Liver (tissue), 9 donors: ENCODE measurements around the gene TP73. TPM values are rescaled to one million over a fixed set of nuclear protein-coding genes. Genes with fewer than 3 reads are reported as not detected.

Experiments used
- DNase-seq: peaks from one replicate; pipeline ENCODE4 v3.0.0-alpha.2; 2017; ENCODE audit warnings: low spot score
- H3K27ac ChIP-seq, 2 donors: one replicate each; pipeline ENCODE4 v1.7.0; 2013; ENCODE audit warnings: inconsistent platforms in 2 of 2, low read length in 2 of 2, control low read depth in 1 of 2, low read depth in 1 of 2, mild to moderate bottlenecking in 1 of 2
- H3K27me3 ChIP-seq, 4 donors: one replicate each; pipeline versions ENCODE4 v1.6.1 to v1.7.0; 2013; ENCODE audit warnings: low read length in 3 of 4, inconsistent platforms in 1 of 4, mild to moderate bottlenecking in 1 of 4, moderate library complexity in 1 of 4; ENCODE audit not compliant: control insufficient read depth in 4 of 4, insufficient read depth in 4 of 4
- H3K36me3 ChIP-seq, 4 donors: one replicate each; pipeline versions ENCODE4 v1.6.1 to v1.7.0; 2013; ENCODE audit warnings: low read length in 3 of 4, mild to moderate bottlenecking in 3 of 4, low read depth in 1 of 4, moderate library complexity in 1 of 4; ENCODE audit not compliant: control insufficient read depth in 4 of 4, insufficient read depth in 3 of 4
- H3K4me1 ChIP-seq, 4 donors: one replicate each; pipeline versions ENCODE4 v1.6.1 to v1.7.0; 2013; ENCODE audit warnings: low read length in 3 of 4, mild to moderate bottlenecking in 3 of 4, moderate library complexity in 1 of 4; ENCODE audit not compliant: control insufficient read depth in 4 of 4, insufficient read depth in 4 of 4
- H3K4me3 ChIP-seq, 3 donors: one replicate each; pipeline versions ENCODE4 v1.6.1 to v1.7.0; 2013; ENCODE audit warnings: low read length in 3 of 3, control low read depth in 1 of 3, low read depth in 1 of 3, mild to moderate bottlenecking in 1 of 3
- H3K9ac ChIP-seq, 2 donors: one replicate each; pipeline ENCODE4 v1.7.0; 2013; ENCODE audit warnings: low read length in 2 of 2, mild to moderate bottlenecking in 2 of 2, moderate library complexity in 2 of 2, control low read depth in 1 of 2, low read depth in 1 of 2
- H3K9me3 ChIP-seq, 4 donors: one replicate each; pipeline versions ENCODE4 v1.6.1 to v1.7.0; 2013; ENCODE audit warnings: low read length in 3 of 4; ENCODE audit not compliant: control insufficient read depth in 4 of 4
- ATF3 ChIP-seq: IDR thresholded peaks from 2 replicates; pipeline ENCODE4 v1.6.1; 2016; ENCODE audit warnings: antibody characterized with exemption
- EGR1 ChIP-seq, 2 donors: IDR thresholded peaks; 2 replicates each; pipeline ENCODE4 v1.6.1; 2016 to 2018; ENCODE audit warnings: antibody characterized with exemption in 2 of 2, low read depth in 2 of 2
- FOXA1 ChIP-seq: IDR thresholded peaks from 2 replicates; pipeline ENCODE4 v1.6.1; 2016; ENCODE audit warnings: antibody characterized with exemption
- FOXA2 ChIP-seq: IDR thresholded peaks from 2 replicates; pipeline ENCODE4 v1.6.1; 2016; ENCODE audit warnings: antibody characterized with exemption
- HNF4A ChIP-seq, 2 donors: conservative IDR thresholded peaks; 2 replicates each; pipeline ENCODE4 v1.6.1; 2016; ENCODE audit warnings: antibody characterized with exemption in 2 of 2, mild to moderate bottlenecking in 2 of 2
- HNF4G ChIP-seq: IDR thresholded peaks from 2 replicates; pipeline ENCODE4 v1.6.1; 2016; ENCODE audit warnings: antibody characterized with exemption
- JUND ChIP-seq, 2 donors: IDR thresholded peaks; 2 replicates each; pipeline ENCODE4 v1.6.1; 2016; ENCODE audit warnings: antibody characterized with exemption in 2 of 2
- MAX ChIP-seq: IDR thresholded peaks from 2 replicates; pipeline ENCODE4 v1.6.1; 2016; ENCODE audit warnings: antibody characterized with exemption
- NR2F2 ChIP-seq: IDR thresholded peaks from 2 replicates; pipeline ENCODE4 v1.6.1; 2016; ENCODE audit warnings: antibody characterized with exemption
- REST ChIP-seq: IDR thresholded peaks from 2 replicates; pipeline ENCODE4 v1.6.1; 2016; ENCODE audit warnings: antibody characterized with exemption, mild to moderate bottlenecking
- SP1 ChIP-seq: IDR thresholded peaks from 2 replicates; pipeline ENCODE4 v1.6.1; 2018; ENCODE audit warnings: antibody characterized with exemption, mild to moderate bottlenecking
- TAF1 ChIP-seq: conservative IDR thresholded peaks from 2 replicates; pipeline ENCODE4 v1.6.1; 2016; ENCODE audit warnings: antibody characterized with exemption, mild to moderate bottlenecking
- YY1 ChIP-seq: IDR thresholded peaks from 2 replicates; pipeline ENCODE4 v1.6.1; 2016; ENCODE audit warnings: antibody characterized with exemption, mild to moderate bottlenecking
- WGBS: extraction: QIAGEN DNeasy Blood & Tissue Kit; methylation state at CpG from one replicate; pipeline ENCODE4 v1.1.7; 2013; 5-methylcytosine and 5-hydroxymethylcytosine counted together
- polyA plus RNA-seq, 2 donors: library from polyadenylated mRNA; stranded (reverse) in 1 of 2; unstranded in 1 of 2; fragments of 200-250 nt in 1 of 2; fragments of >200 nt in 1 of 2; fragmentation: Nextera tagmentation in 1 of 2; extraction: Ambion mirVana in 1 of 2; gene quantifications; one replicate each; pipeline versions ENCODE4 v1.2.1 to v1.2.3, GENCODE V29; 2013 to 2015
- total RNA-seq, 2 donors: library from RNA; depleted of rRNA; stranded (reverse); fragments of >200 nt; gene quantifications; one replicate each; pipeline ENCODE4 v1.2.3, GENCODE V29; 2014
- donor health status: healthy.
- donor health status: healthy.
- donor health status: healthy.
- donor health status: healthy.
- donor health status: healthy.

The TP73 gene
- total and polyA plus RNA-seq, 4 donors, result 0.08 to 0.29 (median 0.18) TPM

GRCh38 chr1:3718764-3719163, 66.4 kb downstream of the TP73 start:
- no peak for TF ChIP-seq TAF1
- no peak for TF ChIP-seq ATF3
- no peak for TF ChIP-seq HNF4G
- WGBS, result 79% methylated on average over 14 of the region's 14 CpGs
- no peak overlapping the region for H3K9ac ChIP-seq
- H3K4me3 ChIP-seq, result no peak overlapping the region
- H3K27me3 ChIP-seq, result no peaks in the 10 kb centered on the region
- H3K9me3 ChIP-seq, result no peaks in the 10 kb centered on the region
- H3K4me1 ChIP-seq, result no peaks in the 10 kb centered on the region
- DNase-seq, result no peak
- H3K36me3 ChIP-seq, result no peaks in the 10 kb centered on the region
- H3K27ac ChIP-seq, result no peak overlapping the region

- no peaks in the 10 kb centered on the region for H3K27me3 ChIP-seq
- TF ChIP-seq HNF4A (conservative IDR thresholded peaks at IDR 0.05) (no peak), SP1 (no peak), MAX (no peak), EGR1 (IDR thresholded peaks at IDR 0.05; ENCODE audit: low read depth in 2 of 2) (no peak)
- no peak overlapping the region for H3K4me3 ChIP-seq
- WGBS, result 80% methylated on average over 20 of the region's 20 CpGs
- no peak overlapping the region for H3K9ac ChIP-seq
- no peak overlapping the region for H3K27ac ChIP-seq
- H3K4me1 ChIP-seq, result no peaks in the 10 kb centered on the region
- H3K9me3 ChIP-seq, result no peaks in the 10 kb centered on the region
- H3K36me3 ChIP-seq, result no peaks in the 10 kb centered on the region
- no peak for DNase-seq
These were observed 69.7 kb downstream of the TP73 start for GRCh38 chr1:3721955-3722465.

GRCh38 chr1:3722846-3723245, 70.5 kb downstream of the TP73 start:
- no peak for DNase-seq
- WGBS, result 63% methylated on average over 3 of the region's 3 CpGs

More at GRCh38 chr1:3722846-3723245, 70.5 kb downstream of the TP73 start:
- Histone ChIP-seq H3K4me1 (no peaks in the 10 kb centered on the region), H3K9me3 (no peaks in the 10 kb centered on the region), H3K27ac (no peak overlapping the region), H3K27me3 (no peaks in the 10 kb centered on the region), H3K36me3 (no peaks in the 10 kb centered on the region), H3K9ac (no peak overlapping the region), H3K4me3 (no peak overlapping the region)
- no peak for TF ChIP-seq REST
- no peak for TF ChIP-seq YY1
- TF ChIP-seq HNF4G, result no peak
- no peak for TF ChIP-seq SP1
- TF ChIP-seq FOXA2, result no peak
- no peak for TF ChIP-seq ATF3
- no peak for TF ChIP-seq MAX
- no peak for TF ChIP-seq EGR1 (IDR thresholded peaks at IDR 0.05; ENCODE audit: low read depth in 2 of 2)
- TF ChIP-seq NR2F2, result no peak
- no peak for TF ChIP-seq JUND (IDR thresholded peaks at IDR 0.05)
- no peak for TF ChIP-seq TAF1
- no peak for TF ChIP-seq FOXA1
